Prostate gland (tissue), 2 donors: ENCODE data around the gene PDHX.

Experiments
- POLR2A ChIP-seq: fragments of 450-650 bp; IDR thresholded peaks from one replicate; pipeline ENCODE4 v1.6.1; 2016; ENCODE audit warnings: antibody characterized with exemption, mild to moderate bottlenecking
- POLR2AphosphoS5 ChIP-seq: sonication (generic); formaldehyde crosslinking; IDR thresholded peaks from one replicate; pipeline ENCODE4 v1.6.1; 2017; ENCODE audit warnings: antibody characterized with exemption
- TF ChIP-seq, protein P1 (sequence below), 4 experiments: fragments of 200-600 bp in 2 of 4; fragments of 450-650 bp in 2 of 4; sonication (generic) in 2 of 4; IDR thresholded peaks; 1 replicate in 3 of 4; 2 replicates in 1 of 4; pipeline ENCODE4 v1.5.1; 2016 to 2019; ENCODE audit warnings: antibody characterized with exemption in 4 of 4, mild to moderate bottlenecking in 2 of 4, moderate library complexity in 2 of 4

DNA sequence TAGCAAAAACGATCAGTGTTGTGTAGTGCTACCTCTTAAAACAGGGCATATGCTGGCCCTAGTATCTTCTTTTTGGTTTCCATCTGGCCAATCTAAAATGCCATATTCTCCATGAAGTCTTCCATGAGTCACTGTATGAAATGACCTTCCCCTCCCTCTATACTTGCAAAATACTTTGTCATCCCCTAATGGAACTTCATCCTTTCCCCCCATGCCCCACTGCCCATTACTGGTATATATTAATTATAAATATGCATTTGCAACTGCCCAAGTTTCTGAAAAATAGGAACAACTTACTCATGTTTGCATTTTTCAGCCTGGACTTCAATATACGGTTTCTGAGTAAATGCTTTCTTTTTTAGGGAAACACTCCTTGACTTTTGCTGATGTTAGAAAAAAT lies 4.7 kb upstream of the PDHX start:
- TF ChIP-seq POLR2A (no peak), POLR2AphosphoS5 (no peak)
- TF ChIP-seq, protein P1, sequence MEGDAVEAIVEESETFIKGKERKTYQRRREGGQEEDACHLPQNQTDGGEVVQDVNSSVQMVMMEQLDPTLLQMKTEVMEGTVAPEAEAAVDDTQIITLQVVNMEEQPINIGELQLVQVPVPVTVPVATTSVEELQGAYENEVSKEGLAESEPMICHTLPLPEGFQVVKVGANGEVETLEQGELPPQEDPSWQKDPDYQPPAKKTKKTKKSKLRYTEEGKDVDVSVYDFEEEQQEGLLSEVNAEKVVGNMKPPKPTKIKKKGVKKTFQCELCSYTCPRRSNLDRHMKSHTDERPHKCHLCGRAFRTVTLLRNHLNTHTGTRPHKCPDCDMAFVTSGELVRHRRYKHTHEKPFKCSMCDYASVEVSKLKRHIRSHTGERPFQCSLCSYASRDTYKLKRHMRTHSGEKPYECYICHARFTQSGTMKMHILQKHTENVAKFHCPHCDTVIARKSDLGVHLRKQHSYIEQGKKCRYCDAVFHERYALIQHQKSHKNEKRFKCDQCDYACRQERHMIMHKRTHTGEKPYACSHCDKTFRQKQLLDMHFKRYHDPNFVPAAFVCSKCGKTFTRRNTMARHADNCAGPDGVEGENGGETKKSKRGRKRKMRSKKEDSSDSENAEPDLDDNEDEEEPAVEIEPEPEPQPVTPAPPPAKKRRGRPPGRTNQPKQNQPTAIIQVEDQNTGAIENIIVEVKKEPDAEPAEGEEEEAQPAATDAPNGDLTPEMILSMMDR (IDR thresholded peaks at IDR 0.05): no peak
